Nephron progenitor cell (in vitro differentiated cells): ENCODE results near the gene HOXA3.
A peak's percentile ranks its signal among the peaks of the same experiment; 100 is the strongest.

ENCODE experiments used
- DNase-seq: peaks from one replicate; pipeline ENCODE4 v3.0.0; 2021
- H3K27ac Mint-ChIP-seq: 2 replicates; pipeline ENCODE4 v1.8.0; 2021; ENCODE audit warnings: mild to moderate bottlenecking, moderate library complexity, mixed read lengths
- H3K27me3 Mint-ChIP-seq: 2 replicates; pipeline ENCODE4 v1.8.0; 2021; ENCODE audit warnings: mild to moderate bottlenecking, low read depth, mixed read lengths; ENCODE audit not compliant: poor library complexity
- H3K36me3 Mint-ChIP-seq: 2 replicates; pipeline ENCODE4 v1.8.0; 2021; ENCODE audit warnings: low read depth, mixed read lengths
- H3K4me1 Mint-ChIP-seq: 2 replicates; pipeline ENCODE4 v1.8.0; 2021; ENCODE audit warnings: mixed read lengths
- H3K4me3 Mint-ChIP-seq: 2 replicates; pipeline ENCODE4 v1.8.0; 2021; ENCODE audit warnings: mild to moderate bottlenecking, moderate library complexity, mixed read lengths
- H3K9me3 Mint-ChIP-seq: 2 replicates; pipeline ENCODE4 v1.8.0; 2021; ENCODE audit warnings: mild to moderate bottlenecking, moderate library complexity, mixed read lengths
- CTCF ChIP-seq: fragments of 200-600 bp; sonication (generic); IDR thresholded peaks from 2 replicates; pipeline ENCODE4 v1.5.0; 2021; ENCODE audit warnings: antibody characterized with exemption

The HOXA3 gene

GRCh38 chr7:27154901-27155815, 2.8 kb upstream of the HOXA3 start:
- Mint-ChIP-seq H3K36me3 (peaks cover 46% of the 10 kb centered on the region), H3K4me3 (peak overlapping the region; percentile 97), H3K9me3 (peaks cover 4% of the 10 kb centered on the region), H3K27me3 (peaks cover 8% of the 10 kb centered on the region), H3K27ac (peak overlapping the region; percentile 99), H3K4me1 (peaks cover 48% of the 10 kb centered on the region)
- peak; percentile 53 for DNase-seq
- TF ChIP-seq CTCF = no peak

- H3K4me1 Mint-ChIP-seq = peaks cover 41% of the 10 kb centered on the region
- peaks cover 4% of the 10 kb centered on the region for H3K9me3 Mint-ChIP-seq
- peaks cover 54% of the 10 kb centered on the region for H3K36me3 Mint-ChIP-seq
- peak; percentile 10 for DNase-seq
- H3K4me3 Mint-ChIP-seq = peak overlapping the region; percentile 97
- peak overlapping the region; percentile 99 for H3K27ac Mint-ChIP-seq
- H3K27me3 Mint-ChIP-seq = peaks cover 8% of the 10 kb centered on the region
- no peak for TF ChIP-seq CTCF
Measured at GRCh38 chr7:27154369-27154768, 2.0 kb upstream of the HOXA3 start.

- Mint-ChIP-seq H3K27ac (peak overlapping the region; percentile 86), H3K27me3 (peaks cover 8% of the 10 kb centered on the region), H3K9me3 (peaks cover 4% of the 10 kb centered on the region), H3K4me1 (peaks cover 33% of the 10 kb centered on the region), H3K4me3 (peak overlapping the region; percentile 97), H3K36me3 (peaks cover 63% of the 10 kb centered on the region)
- TF ChIP-seq CTCF = no peak
- DNase-seq = no peak
Measured at GRCh38 chr7:27153526-27153925, 1.1 kb upstream of the HOXA3 start.

GRCh38 chr7:27152816-27153442, 546 bp upstream of the HOXA3 start:
- Mint-ChIP-seq H3K27me3 (peaks cover 8% of the 10 kb centered on the region), H3K4me3 (peak overlapping the region; percentile 97), H3K27ac (peak overlapping the region; percentile 100), H3K9me3 (peaks cover 4% of the 10 kb centered on the region), H3K4me1 (peaks cover 28% of the 10 kb centered on the region), H3K36me3 (peaks cover 69% of the 10 kb centered on the region)
- no peak for TF ChIP-seq CTCF
- no peak for DNase-seq

GRCh38 chr7:27151341-27151930, 947 bp downstream of the HOXA3 start:
- no peak for TF ChIP-seq CTCF
- Mint-ChIP-seq H3K4me1 (peaks cover 32% of the 10 kb centered on the region), H3K27me3 (peaks cover 9% of the 10 kb centered on the region), H3K27ac (peak overlapping the region; percentile 100), H3K4me3 (peak overlapping the region; percentile 97), H3K9me3 (peaks cover 4% of the 10 kb centered on the region), H3K36me3 (peaks cover 81% of the 10 kb centered on the region)
- peak; percentile 35 for DNase-seq
